H9 (cell line): ENCODE measurements around the gene LRMDA. TPM values are rescaled to one million over a fixed set of nuclear protein-coding genes. Genes with fewer than 3 reads are reported as not detected.

ENCODE experiments used
- DNase-seq: peaks from one replicate; pipeline ENCODE4 v3.0.0-alpha.2; 2017
- H2AFZ ChIP-seq: one replicate; pipeline ENCODE4 v1.6.1; 2013; ENCODE audit warnings: mild to moderate bottlenecking, low read length, control low read depth, moderate library complexity
- H2AK5ac ChIP-seq: 2 replicates; pipeline ENCODE4 v1.6.1; 2013; ENCODE audit warnings: low read length, control low read depth, mixed read lengths; ENCODE audit not compliant: insufficient read length
- H2BK120ac ChIP-seq: one replicate; pipeline ENCODE4 v1.6.1; 2013; ENCODE audit warnings: low read depth, mild to moderate bottlenecking, low read length, control low read depth, inconsistent platforms; ENCODE audit not compliant: poor library complexity, severe bottlenecking
- H2BK12ac ChIP-seq: 2 replicates; pipeline ENCODE4 v1.6.1; 2013; ENCODE audit warnings: low read length, control low read depth, mixed read lengths, low read depth; ENCODE audit not compliant: insufficient read length
- H2BK15ac ChIP-seq: 2 replicates; pipeline ENCODE4 v1.6.1; 2013; ENCODE audit warnings: low read depth, low read length, control low read depth
- H2BK20ac ChIP-seq: one replicate; pipeline ENCODE4 v1.6.1; 2013; ENCODE audit warnings: low read depth, mild to moderate bottlenecking, low read length, control low read depth, inconsistent platforms; ENCODE audit not compliant: poor library complexity, severe bottlenecking
- H2BK5ac ChIP-seq: 2 replicates; pipeline ENCODE4 v1.6.1; 2013; ENCODE audit warnings: low read length, control low read depth, mixed read lengths; ENCODE audit not compliant: insufficient read length
- H3K14ac ChIP-seq: 2 replicates; pipeline ENCODE4 v1.6.1; 2013; ENCODE audit warnings: low read length, control low read depth; ENCODE audit not compliant: insufficient read depth
- H3K18ac ChIP-seq: 2 replicates; pipeline ENCODE4 v1.6.1; 2013; ENCODE audit warnings: low read depth, mild to moderate bottlenecking, mixed read lengths, low read length, control low read depth; ENCODE audit not compliant: insufficient read length
- H3K23ac ChIP-seq: 2 replicates; pipeline ENCODE4 v1.6.1; 2013; ENCODE audit warnings: low read length, control low read depth, mixed read lengths, low read depth; ENCODE audit not compliant: insufficient read length
- H3K23me2 ChIP-seq: 2 replicates; pipeline ENCODE4 v1.6.1; 2013; ENCODE audit warnings: low read depth, mild to moderate bottlenecking, mixed read lengths, low read length, control low read depth; ENCODE audit not compliant: insufficient read length, poor library complexity, severe bottlenecking
- H3K27ac ChIP-seq: 2 replicates; pipeline ENCODE4 v1.5.1; 2013; ENCODE audit warnings: low read length, control low read depth, mixed read lengths, low read depth; ENCODE audit not compliant: insufficient read length
- H3K27me3 ChIP-seq: 2 replicates; pipeline ENCODE4 v1.6.1; 2013; ENCODE audit warnings: low read length, control low read depth, inconsistent platforms; ENCODE audit not compliant: insufficient read depth
- H3K4ac ChIP-seq: 2 replicates; pipeline ENCODE4 v1.6.1; 2013; ENCODE audit warnings: low read depth, mild to moderate bottlenecking, control low read depth, inconsistent platforms, low read length, moderate library complexity
- H3K4me1 ChIP-seq: 2 replicates; pipeline ENCODE4 v1.6.1; 2013; ENCODE audit warnings: low read length, control low read depth, inconsistent platforms; ENCODE audit not compliant: insufficient read depth
- H3K4me2 ChIP-seq: 2 replicates; pipeline ENCODE4 v1.6.1; 2013; ENCODE audit warnings: low read length, control low read depth, mixed read lengths; ENCODE audit not compliant: insufficient read length, insufficient read depth
- H3K56ac ChIP-seq: 2 replicates; pipeline ENCODE4 v1.6.1; 2013; ENCODE audit warnings: low read depth, mild to moderate bottlenecking, mixed read lengths, low read length, control low read depth; ENCODE audit not compliant: insufficient read length
- H3K79me1 ChIP-seq: 2 replicates; pipeline ENCODE4 v1.6.1; 2013; ENCODE audit warnings: low read depth, mild to moderate bottlenecking, moderate library complexity, low read length, control low read depth, inconsistent platforms; ENCODE audit not compliant: insufficient read depth, poor library complexity, severe bottlenecking
- H3K79me2 ChIP-seq: 2 replicates; pipeline ENCODE4 v1.6.1; 2013; ENCODE audit warnings: low read length, control low read depth, inconsistent platforms; ENCODE audit not compliant: insufficient read depth
- H3K9ac ChIP-seq: 2 replicates; pipeline ENCODE4 v1.6.1; 2013; ENCODE audit warnings: low read length, control low read depth, mixed read lengths; ENCODE audit not compliant: insufficient read length; ENCODE audit errors: extremely low read depth
- H3K9me3 ChIP-seq: one replicate; pipeline ENCODE4 v1.6.1; 2013; ENCODE audit warnings: low read depth, low read length, inconsistent platforms; ENCODE audit not compliant: control insufficient read depth
- H3T11ph ChIP-seq: one replicate; pipeline ENCODE4 v1.6.1; 2013; ENCODE audit warnings: mild to moderate bottlenecking, low read length, control low read depth, inconsistent platforms
- H4K20me1 ChIP-seq: one replicate; pipeline ENCODE4 v1.6.1; 2013; ENCODE audit not compliant: control insufficient read depth, insufficient read length, insufficient read depth
- H4K5ac ChIP-seq: 2 replicates; pipeline ENCODE4 v1.6.1; 2013; ENCODE audit warnings: low read depth, mild to moderate bottlenecking, mixed read lengths, low read length, control low read depth; ENCODE audit not compliant: insufficient read length
- H4K8ac ChIP-seq: replicated peaks from 2 replicates; pipeline ENCODE4 v1.6.1; 2013; ENCODE audit warnings: low read length, control low read depth, mixed read lengths, low read depth; ENCODE audit not compliant: insufficient read length
- H4K91ac ChIP-seq: 2 replicates; pipeline ENCODE4 v1.6.1; 2013; ENCODE audit warnings: low read depth, mild to moderate bottlenecking, moderate library complexity, mixed read lengths, low read length, control low read depth; ENCODE audit not compliant: insufficient read length
- H3K27ac Mint-ChIP-seq, 3 experiments: 2 replicates in 2 of 3; 3 replicates in 1 of 3; pipeline ENCODE4 v1.8.0; 2020 to 2021; ENCODE audit warnings: mixed read lengths in 3 of 3, mild to moderate bottlenecking in 1 of 3, moderate library complexity in 1 of 3
- H3K27me3 Mint-ChIP-seq: 2 replicates; pipeline ENCODE4 v1.8.0; 2021; ENCODE audit warnings: low read depth, mild to moderate bottlenecking, moderate library complexity, mixed read lengths
- H3K36me3 Mint-ChIP-seq, 3 experiments: 2 replicates in 2 of 3; 3 replicates in 1 of 3; pipeline ENCODE4 v1.8.0; 2020 to 2021; ENCODE audit warnings: low read depth in 3 of 3, mixed read lengths in 3 of 3; ENCODE audit not compliant: insufficient read depth in 1 of 3
- H3K4me1 Mint-ChIP-seq, 2 experiments: 2 replicates each; pipeline ENCODE4 v1.8.0; 2020; ENCODE audit warnings: mixed read lengths in 2 of 2
- H3K4me3 Mint-ChIP-seq, 2 experiments: 2 replicates in 1 of 2; 3 replicates in 1 of 2; pipeline ENCODE4 v1.8.0; 2020 to 2021; ENCODE audit warnings: mild to moderate bottlenecking in 2 of 2, mixed read lengths in 2 of 2, moderate library complexity in 1 of 2
- H3K9me3 Mint-ChIP-seq, 2 experiments: 2 replicates in 1 of 2; 3 replicates in 1 of 2; pipeline ENCODE4 v1.8.0; 2020; ENCODE audit warnings: mild to moderate bottlenecking in 2 of 2, mixed read lengths in 2 of 2, moderate library complexity in 1 of 2
- CTCF ChIP-seq: fragments of 200-600 bp; sonication (generic); conservative IDR thresholded peaks from 3 replicates; pipeline ENCODE4 v1.8.0; 2021; ENCODE audit warnings: antibody characterized with exemption, mild to moderate bottlenecking
- WGBS: extraction: QIAGEN DNeasy Blood & Tissue Kit; methylation state at CpG from one replicate; pipeline ENCODE4 v1.1.7; 2013; ENCODE audit warnings: missing lambda C conversion rate, low lambda C conversion rate, mixed read lengths; ENCODE audit not compliant: insufficient read length; ENCODE audit errors: extremely low coverage; 5-methylcytosine and 5-hydroxymethylcytosine counted together
- total RNA-seq: library from RNA; stranded (reverse); gene quantifications from 2 replicates; pipeline ENCODE4 v1.2.1, GENCODE V29; 2021

LRMDA gene
- total RNA-seq, 1 experiment from 2014 or later = 1.8 TPM

DNA sequence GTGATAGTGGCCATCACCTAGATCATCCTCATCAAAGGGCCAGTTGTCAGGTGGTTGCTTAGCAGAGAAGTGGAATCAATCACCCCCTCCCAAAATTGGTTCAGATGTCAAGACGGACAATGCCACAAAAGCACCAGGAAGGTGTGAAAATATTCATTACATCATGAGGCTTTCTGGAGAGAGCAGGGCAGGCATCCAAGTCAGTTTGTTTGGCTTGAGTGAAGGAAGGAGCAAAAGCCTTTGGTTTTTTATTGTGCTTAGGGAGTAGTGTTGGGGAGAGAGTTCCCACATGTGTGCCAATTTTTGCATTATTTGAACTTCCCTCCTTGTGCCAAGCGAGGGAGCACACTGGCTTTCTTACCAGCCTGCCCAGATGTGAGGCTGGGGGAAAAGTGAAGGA, 1082.9 kb downstream of the LRMDA start:
- TF ChIP-seq CTCF = no peak
- Histone ChIP-seq H4K91ac (no peak overlapping the region), H3K4me2 (no peak overlapping the region), H2BK20ac (no peak overlapping the region), H3T11ph (no peak overlapping the region), H3K27me3 (no peaks in the 10 kb centered on the region), H3K56ac (no peak overlapping the region), H3K79me1 (no peaks in the 10 kb centered on the region), H3K4ac (no peak overlapping the region), H3K4me1 (no peaks in the 10 kb centered on the region), H4K5ac (no peak overlapping the region), H2AK5ac (no peak overlapping the region), H3K9ac (no peak overlapping the region), H2AFZ (no peak overlapping the region), H4K8ac (no peak overlapping the region), H2BK5ac (no peak overlapping the region), H3K14ac (no peak overlapping the region), H3K18ac (no peak overlapping the region), H2BK120ac (no peak overlapping the region), H3K79me2 (no peaks in the 10 kb centered on the region), H3K23me2 (no peaks in the 10 kb centered on the region), H3K23ac (no peak overlapping the region), H2BK15ac (no peak overlapping the region), H3K27ac (no peak overlapping the region), H4K20me1 (no peaks in the 10 kb centered on the region), H3K9me3 (no peaks in the 10 kb centered on the region), H2BK12ac (no peak overlapping the region)
- Mint-ChIP-seq H3K27me3 (no peaks in the 10 kb centered on the region), H3K27ac (no peak overlapping the region), H3K36me3 (no peaks in the 10 kb centered on the region), H3K9me3 (no peaks in the 10 kb centered on the region), H3K4me1 (no peaks in the 10 kb centered on the region; a peak in 1 of 4 replicates), H3K4me3 (no peak overlapping the region)
- DNase-seq = no peak
- WGBS = no CpG with 5 or more reads among the region's 2 CpGs
